Measurements from ENCODE around the gene FAM209B.
"Not testable (repeated sequence)": the region's sequence is repeated elsewhere in the genome, so short reads cannot be mapped to it uniquely, and the experiment has no call there.

Gene FAM209B, protein sequence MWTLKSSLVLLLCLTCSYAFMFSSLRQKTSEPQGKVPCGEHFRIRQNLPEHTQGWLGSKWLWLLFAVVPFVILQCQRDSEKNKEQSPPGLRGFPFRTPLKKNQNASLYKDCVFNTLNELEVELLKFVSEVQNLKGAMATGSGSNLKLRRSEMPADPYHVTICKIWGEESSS

DNA sequence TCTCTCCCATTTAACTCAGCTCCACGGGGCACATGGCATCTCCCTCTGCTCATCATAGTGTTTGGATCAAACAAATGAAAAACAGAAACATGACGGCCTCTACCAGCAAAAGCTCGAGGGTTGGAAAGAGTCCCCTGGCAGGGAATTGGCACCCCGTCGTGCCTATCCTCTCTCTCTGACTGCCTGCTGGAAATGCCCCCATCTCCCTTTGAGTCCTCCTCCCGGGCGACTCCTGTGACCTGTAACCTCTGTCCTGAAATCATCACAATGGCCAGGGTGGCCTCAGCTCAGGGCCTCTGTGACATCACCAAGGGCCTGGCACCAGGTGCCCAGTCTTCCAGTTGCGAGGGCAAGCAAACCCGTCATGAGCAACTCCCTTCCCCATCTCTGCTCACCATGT is at the start of gene FAM209B:
FAM209B (plus strand) TSS at position 301 of the 400 bp plus-strand sequence; CDS start at position 397, 96 bp downstream.
- not testable (repeated sequence) for FAIRE-seq

DNA sequence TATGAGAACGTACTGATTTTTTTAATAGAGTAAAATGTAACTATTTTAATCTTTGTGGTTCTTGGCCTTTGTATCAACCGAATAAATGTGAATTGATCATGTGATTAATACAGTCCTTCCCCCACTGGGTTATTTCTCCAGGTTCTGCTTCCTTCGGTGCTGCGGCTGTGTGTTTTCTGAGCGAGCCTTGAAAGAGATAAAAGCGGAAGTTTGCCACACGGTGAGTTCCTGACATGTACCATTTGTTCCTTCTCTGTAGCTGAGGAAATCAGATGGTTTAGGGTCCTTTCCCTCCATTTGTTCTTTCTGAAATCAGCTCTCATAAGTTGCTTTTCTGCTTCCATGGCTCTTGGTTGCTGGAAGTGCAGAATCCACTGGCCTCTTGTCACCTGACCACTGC is 49.1 kb upstream of the FAM209B start:
- no peak for FAIRE-seq

DNA sequence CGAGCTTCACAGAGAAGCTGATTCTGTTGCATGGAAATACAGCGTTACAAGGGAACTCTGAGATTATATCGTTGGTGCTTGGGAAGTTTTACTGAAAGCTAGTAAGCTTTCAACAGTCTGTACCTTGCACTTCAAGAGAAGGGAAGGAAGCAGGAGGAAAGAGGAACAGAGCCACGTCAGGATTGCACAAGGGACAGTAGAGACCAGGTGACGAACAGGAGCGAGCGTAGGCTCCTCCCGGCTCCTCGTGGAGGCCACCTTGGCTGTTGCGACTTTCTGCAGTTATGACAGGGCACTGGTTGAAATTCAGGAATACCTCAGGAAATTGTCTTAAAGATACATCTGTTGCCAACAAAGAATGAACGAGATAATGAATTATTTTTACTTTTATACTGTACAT is 45.8 kb upstream of the FAM209B start:
- FAIRE-seq, result no peak

DNA sequence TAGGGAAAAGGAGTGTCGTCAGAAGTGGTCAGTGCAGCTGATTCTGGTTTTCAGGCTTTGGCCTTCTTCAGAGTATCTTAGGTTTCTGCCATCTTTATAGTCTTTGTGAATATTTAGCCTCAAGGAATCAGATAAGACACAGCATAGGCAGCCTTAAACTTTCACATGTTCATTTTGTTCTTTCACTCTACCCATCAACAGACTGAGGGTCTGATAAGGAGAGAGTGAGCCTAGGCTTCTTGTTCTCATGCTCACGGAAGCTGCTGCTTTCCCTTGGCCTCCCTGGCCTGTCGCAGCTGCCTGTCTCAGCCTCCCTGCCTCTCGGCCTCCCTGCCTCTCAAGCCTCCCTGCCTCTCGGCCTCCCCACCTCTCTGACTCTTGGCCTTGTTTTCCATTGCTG is 44.5 kb upstream of the FAM209B start:
- no peak for FAIRE-seq

DNA sequence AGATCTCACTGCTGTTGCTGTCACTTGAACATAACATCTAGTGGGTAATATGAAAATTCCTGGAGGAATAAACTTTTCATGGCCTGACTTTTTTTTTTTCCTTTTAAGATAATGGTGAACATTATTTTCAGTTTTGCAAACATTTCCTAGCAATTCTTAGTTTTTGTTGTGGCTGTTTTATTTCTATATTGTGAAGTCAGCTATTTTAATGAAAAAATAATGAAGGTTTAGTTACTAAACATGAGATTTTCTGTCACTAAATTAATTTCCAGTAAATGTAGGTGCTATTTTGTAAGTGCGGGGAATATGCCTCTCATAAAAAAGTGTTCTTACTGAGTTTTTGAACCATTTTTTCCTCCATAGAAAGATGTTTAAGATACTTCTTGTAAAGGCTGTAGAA is 31.9 kb upstream of the FAM209B start:
- no peak for FAIRE-seq

DNA sequence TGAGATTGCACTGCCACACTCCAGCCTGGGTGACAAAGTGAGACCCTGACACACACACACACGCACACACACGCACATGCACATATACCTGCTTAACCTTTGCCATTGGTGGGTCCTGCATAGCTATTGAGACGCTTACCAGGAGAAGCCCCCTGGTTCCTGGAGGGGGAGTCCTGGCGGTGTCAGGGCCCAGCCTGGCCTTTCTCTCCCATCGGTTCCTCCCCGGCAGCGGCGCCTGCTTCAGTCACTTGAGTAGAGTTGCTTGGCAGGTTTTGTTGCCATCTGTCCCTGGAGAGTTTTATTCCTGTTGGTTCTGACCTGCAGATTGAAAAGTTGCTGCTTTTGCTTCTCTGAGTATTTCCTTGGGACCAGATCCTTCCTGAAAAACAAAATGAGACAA is 29.1 kb upstream of the FAM209B start:
- FAIRE-seq, result no peak

DNA sequence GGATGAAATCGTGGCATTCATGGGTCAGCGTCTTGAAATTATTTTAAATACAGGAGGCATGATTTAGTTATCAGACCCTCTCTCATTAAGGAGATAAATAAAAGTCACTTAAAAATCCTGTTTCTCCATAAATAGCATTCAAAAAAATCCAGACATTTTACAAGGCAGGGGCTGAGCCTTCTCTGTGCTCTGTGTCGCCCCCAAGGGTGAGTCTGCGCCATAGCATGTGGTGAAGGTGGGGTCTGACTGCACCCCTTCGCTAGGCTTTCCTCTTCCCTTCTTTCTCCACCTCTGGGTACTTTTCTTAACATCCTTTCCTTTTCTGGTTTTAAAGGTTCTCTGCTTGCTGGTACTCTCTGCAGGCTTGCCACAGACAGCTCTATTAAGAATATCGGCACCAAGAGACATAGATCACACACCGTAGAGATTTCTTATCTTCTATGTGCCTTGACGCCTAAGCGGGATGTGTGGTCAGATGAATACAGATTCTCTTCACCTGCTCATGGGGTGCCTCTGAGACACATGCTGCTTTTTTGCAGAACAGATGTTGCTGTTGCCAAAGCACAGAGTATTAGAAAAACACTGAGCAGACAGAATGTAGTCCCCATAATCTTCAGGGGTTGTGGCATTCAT is 28.6 kb upstream of the FAM209B start:
- FAIRE-seq, result no peak

DNA sequence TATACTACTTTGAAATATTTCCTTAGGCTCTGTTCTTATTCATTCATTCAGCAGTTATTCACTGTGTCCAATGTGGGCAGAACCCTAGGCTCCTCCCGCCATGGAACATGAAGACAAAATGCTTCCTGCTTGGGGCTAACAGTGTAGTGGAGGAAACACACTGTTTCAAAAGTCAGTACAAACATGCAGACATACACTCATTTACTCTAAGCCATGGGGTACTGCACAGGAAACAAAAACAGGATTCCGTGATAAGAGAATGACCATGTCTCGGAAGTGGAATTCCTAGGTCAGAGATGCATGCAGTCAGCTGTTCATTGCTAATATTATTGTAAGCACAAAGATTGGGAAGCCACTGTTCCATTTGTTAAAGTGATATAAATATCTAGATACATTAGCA is 26.9 kb upstream of the FAM209B start:
- no peak for FAIRE-seq

DNA sequence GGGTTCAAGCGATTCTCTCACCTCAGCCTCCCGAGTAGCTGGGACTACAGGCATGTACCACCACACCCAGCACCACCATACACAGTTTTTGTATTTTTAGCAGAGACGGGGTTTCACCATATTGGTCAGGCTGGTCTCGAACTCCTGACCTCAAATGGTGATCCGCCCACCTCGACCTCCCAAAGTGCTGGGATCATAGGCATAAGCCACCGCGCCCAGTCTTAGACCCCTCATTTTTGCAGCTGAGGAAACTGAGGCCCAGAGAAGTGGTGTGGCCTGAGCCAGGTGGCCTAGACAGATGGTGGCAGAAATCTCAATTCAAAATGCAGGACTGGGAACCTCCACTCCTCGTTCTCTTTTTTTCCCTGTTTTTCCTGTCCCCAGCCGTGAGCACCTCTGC is 21.1 kb upstream of the FAM209B start:
- no peak for FAIRE-seq

DNA sequence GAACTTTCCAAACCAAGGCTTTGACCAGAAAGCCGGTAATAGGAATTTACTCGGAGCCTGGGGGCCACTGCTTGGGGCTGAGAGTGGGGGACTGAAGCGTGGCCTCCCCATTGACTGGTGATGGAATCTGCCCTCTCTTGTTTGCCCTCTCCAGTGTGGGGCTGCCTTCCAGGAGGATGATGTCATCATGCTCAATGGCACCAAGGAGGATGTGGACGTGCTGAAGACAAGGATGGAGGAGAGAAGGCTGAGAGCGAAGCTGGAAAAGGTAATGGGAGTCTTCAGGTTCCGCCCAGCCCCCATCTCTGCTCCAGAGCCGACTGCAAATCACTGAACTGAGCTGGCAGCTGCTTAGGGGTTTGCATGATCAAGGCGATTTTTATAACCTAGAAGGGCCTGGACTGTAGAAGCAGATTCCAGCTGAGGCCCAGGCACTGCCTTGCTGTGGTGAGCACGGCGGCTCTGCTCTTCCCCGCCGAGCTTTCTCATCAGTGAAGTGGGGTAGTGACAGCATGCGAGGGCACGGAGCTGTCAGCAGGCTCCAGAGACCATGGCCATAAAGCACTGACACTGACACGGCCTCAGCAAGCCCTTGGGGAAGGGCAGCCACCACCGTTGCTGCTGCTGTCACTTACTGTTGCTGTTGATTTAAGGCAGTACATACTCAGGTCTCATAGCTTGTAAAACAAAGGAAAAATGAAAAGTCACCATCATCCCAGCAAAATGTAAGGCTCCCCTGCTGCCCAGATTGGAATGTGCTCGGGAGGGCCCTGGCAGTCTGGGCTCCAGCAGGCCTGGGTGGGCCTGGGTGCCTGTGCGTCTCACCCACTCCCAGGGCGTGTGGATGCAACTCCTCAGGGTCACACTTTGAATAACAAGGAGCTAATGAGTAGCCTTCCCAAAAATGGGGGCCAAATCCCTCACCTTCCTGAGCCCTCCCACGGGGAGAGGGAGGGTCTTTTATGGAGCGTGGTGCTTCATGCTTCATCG is 19.6 kb upstream of the FAM209B start:
- no peak for FAIRE-seq

DNA sequence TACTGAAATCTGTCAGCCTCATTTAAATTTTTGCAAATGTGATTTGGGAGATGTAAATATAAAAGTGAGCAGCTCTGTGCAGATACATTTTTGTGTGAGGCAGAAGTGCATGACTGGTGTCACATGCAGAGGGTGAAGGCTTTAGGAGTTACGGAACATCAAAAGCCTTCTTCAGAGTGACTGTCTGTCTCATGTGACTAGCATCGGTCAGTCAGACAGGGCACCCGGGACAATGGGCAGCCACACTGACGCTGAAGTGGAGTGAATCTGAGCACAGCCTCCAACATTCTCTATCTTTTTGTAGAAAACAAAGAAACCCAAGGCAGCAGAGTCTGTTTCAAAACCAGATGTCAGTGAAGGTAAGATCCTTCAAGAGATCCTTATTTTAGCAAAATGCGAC is 16.4 kb upstream of the FAM209B start:
- FAIRE-seq, result no peak

DNA sequence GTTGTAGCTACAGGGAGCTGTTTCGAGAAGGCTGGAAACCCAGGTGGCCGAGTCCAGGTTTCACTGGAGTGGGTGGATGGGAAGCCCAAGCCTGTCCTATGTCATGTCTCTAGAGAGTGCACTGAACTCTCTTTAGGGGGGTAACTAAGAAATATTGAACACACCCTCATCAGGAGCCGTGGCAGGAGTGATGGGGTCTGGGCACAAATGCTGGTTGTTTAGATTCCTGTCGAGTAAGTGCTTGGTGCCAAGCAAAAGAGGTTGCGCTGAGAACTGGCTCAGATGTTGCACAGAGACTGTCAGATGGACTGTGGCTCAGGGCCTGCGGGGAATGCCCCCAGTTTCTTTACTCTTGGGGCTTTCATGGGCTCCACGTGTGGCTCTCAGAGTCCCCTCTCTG is 15.8 kb upstream of the FAM209B start:
- FAIRE-seq, result no peak

DNA sequence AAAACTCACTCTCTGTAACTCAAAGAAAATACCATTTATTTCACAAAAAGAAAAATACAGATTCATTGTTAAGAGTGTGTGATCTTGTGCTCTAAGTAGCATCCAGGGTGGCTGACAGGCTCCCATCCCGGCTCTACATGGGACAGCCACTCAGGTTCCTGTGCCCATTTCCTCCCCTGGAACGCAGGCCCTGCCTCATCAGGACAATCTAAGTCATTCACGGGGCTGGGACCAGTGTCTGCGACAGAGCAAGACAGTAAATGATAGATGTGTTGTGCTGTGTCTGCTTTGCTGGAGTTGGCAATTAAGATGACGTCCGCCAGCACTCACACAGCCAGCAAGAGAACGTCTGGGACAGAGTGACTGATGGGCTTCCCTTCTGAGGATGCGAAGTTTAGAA is 15.4 kb upstream of the FAM209B start:
- no peak for FAIRE-seq

DNA sequence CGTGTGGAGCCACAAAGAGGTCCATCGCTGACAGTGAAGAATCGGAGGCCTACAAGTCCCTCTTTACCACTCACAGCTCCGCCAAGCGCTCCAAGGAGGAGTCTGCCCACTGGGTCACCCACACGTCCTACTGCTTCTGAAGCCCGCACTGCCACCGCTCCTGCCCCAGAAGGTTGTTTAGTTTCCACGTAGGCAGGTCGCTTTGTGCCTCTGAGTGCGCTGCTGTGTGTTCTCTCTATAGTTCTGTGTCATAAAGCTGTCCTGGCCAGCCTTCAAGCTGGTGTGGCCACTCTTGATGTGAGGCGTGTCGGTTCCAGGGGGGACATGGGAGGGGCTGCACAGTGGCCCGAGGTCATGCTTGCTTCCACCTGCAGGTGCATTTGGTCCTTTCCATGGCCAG is 14.9 kb upstream of the FAM209B start:
- FAIRE-seq, result no peak

DNA sequence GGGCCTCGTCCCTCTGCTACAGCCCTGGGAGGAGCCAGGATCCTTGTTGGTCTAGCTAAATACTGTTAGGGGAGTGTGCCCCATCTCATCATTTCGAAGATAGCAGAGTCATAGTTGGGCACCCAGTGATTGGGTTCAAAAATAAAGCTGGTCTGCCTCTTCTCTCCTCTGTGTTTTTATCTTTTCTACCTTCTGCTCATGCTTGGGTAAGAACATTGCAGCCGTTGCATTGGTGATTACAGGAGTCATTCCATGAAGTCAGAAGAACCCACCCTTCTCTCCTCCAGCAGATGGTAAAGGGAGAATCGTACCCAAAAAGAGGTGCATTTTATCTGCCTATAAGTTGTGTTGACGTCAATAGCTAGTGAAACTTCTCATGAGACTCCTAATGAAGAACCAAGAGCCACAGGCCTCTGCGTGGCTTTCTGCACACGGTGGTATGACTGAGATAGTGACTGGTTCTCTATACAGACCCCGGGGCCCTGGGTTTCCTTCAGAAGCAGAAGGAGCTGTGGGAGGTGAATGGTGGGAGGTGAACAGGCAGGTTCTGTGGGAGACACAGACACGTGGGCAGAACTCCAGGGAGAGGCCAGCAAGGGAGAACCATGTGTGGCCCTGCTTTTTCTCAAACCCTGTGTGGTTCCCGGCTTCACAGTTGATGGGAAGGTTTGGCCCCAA is 14.2 kb upstream of the FAM209B start:
- FAIRE-seq, result no peak

DNA sequence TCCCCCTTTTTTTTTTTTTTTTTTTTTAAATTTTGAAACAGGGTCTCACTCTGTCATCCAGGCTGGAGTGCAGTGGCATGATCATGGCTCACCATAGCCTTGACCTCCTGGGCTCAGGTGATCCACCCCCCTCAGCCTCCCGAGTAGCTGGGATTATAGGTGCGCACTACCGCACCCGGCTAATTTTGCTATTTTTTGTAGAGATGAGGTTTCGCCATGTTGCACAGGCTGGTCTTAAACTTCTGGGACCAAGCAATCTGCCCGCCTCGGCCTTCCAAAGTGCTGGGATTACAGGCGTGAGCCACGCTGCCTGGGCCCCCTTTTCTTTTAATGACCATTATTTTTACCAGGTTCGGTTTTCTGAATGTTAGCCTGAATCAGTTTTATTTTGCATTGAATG is 13.5 kb upstream of the FAM209B start:
- FAIRE-seq, result no peak

DNA sequence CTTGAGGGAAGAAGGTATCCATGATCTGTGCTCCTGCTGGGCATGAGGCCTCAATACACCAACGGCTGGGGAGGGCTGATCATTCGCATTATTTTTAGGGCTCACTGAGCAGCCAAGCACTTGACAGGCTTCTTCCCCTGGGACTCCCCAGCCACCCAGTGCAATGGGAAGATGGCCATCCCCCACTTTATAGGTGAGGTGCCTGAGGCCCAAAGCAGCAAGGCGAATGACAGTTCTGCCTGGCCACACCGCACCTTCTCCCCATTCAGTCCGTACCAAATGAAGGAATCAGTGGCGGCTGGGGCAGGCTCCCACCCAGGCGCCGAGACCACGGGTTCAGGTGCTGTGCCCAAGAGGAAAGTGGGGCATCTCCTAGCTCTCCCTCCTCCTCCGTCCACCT is 12.9 kb upstream of the FAM209B start:
- no peak for FAIRE-seq

DNA sequence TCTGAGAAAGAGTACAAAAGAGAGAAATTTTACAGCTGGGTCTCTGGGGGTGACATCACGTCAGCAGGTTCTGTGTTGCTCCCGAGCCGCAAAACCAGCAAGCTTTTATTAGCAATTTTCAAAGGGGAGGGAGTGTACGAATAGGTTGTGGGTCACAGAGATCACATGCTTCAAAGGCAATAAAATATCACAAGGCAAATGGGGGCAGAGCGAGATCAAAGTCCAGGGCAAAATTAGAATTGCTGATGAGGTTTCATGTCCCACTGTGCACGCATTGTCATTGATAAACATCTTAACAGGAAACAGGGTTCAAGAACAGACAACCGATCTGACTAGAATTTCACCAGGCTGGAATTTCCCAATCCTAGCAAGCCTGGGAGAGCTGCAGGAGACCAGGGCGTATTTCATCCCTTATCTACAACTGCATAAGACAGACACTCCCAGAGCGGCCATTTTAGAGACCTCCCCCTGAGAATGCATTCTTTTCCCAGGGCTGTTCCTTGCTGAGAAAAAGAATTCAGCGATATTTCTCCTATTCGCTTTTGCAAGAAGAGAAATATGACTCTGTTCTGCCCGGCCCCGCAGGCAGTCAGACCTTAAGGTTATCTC is 12.2 kb upstream of the FAM209B start:
- not testable (repeated sequence) for FAIRE-seq

DNA sequence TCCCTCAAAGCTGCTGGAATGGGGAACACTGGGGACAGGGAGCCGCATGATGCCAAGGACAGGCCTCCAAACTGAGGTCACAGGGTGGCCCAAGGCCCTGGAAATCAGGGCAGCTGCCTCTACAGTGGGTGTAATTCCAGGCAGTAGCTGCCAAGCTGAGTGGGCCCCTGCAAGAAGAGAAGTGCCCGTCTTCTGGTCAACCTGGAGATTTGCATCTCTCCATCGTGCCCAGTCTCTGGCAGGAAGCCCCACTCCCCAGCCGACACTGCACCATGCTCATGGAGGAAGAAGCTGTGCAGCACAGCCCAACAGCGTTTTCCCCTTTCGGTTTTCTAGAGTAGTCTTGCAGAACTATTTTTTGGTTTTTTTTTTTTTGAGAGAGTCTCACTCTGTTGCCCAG is 10.7 kb upstream of the FAM209B start:
- FAIRE-seq, result no peak

DNA sequence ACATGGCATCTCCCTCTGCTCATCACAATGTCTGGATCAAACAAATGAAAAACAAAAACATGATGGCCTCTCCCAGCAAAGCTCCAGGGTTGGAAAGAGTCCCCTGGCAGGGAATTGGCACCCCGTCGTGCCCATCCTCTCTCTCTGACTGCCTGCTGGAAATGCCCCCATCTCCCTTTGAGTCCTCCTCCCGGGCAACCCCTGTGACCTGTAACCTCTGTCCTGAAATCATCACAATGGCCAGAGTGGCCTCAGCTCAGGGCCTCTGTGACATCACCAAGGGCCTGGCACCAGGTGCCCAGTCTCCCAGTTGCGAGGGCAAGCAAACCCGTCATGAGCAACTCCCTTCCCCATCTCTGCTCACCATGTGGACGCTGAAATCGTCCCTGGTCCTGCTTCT is 8.6 kb upstream of the FAM209B start, which contains the start of gene FAM209A:
FAM209A (plus strand) TSS at position 301 of the 400 bp plus-strand sequence; CDS start at position 366, 65 bp downstream.
- FAIRE-seq, result not testable (repeated sequence)

DNA sequence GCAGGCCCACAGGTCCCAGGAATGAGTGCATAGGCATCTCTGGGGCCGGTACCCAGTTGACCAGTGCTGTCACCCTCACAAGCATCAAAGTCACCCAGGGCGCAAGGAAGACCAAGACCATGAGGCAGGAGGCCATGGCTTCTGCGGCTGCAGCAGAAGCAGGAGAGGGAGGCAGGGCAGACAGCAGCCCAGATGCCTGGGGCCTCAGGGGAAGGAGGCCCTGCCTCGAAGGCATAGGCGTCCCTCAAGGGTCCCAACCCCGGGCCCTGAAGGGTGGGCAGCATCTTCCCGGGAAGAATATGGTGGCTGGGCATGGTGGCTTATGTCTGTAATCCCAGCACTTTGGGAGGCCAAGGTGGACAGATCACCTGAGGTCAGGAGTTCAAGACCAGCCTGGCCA is 5.5 kb upstream of the FAM209B start:
- no peak for FAIRE-seq

DNA sequence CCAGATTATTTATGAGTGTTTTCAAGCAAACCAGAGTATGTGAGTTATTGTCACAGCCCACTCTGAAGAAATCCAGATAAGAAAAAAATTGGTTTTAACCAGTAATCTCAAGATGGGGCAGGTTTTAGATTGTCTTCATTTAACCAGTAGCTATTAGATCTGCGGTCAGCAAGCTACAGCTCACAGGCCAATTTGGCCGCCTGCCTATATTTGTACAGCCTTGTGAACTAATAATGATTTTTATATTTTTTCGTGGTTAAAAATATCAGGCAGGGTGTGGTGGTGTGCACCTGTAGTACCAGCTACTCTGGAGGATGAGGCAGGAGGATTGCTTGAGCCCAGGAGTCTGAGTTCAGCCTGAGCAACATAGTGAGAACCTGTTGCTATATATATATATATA is 5.0 kb downstream of the FAM209B start:
- FAIRE-seq, result no peak

DNA sequence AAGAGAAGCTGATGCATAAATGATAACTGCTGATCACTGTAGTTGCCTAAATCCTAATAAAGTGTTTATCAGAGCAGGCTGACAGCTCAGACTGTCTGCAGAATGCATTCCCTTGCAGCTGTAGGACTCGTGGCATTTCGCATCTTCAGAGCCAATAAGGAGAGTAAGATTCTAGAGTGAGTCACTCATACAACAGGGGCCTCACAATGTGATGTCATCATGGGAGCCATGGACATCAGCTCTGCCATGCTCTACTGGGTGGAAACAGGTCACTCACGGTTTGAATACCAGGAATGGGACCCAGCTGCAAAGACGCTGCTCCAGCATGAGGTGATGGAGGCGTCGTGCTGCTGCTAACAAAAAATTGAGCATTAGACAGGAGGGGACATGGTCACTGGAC is 7.4 kb downstream of the FAM209B start:
- FAIRE-seq, result no peak

All from colon (tissue), 2 donors.